Measurements from ENCODE around the gene HYLS1. TPM values are rescaled to one million over a fixed set of nuclear protein-coding genes. Genes with fewer than 3 reads are reported as not detected.

HYLS1 gene
- total RNA-seq, 3 donors from 2014 or later = 4.6 to 7.5 (median 7.1) TPM

- DNase-seq = no peak
- Histone ChIP-seq H3K9me3 (no peaks in the 10 kb centered on the region), H3K4me3 (no peak overlapping the region), H3K4me1 (ENCODE audit: low read depth) (no peaks in the 10 kb centered on the region), H3K36me3 (ENCODE audit: low read depth) (no peaks in the 10 kb centered on the region)
- TF ChIP-seq CTCF (IDR thresholded peaks at IDR 0.05) = no peak
- intact Hi-C loops (cut with DNase I, micrococcal nuclease) = no loop called here
- ATAC-seq = no peak
Observed at GRCh38 chr11:125869521-125869920, 17.9 kb upstream of the HYLS1 start.

- intact Hi-C loops (cut with DNase I, micrococcal nuclease) = loop anchor here in 1 of 2 donors (5.0 kb wide), 1 partner anchor 349 kb away; no protein-coding TSS in a partner anchor
- H3K36me3 ChIP-seq (ENCODE audit: low read depth) = no peaks in the 10 kb centered on the region
- H3K9me3 ChIP-seq = no peaks in the 10 kb centered on the region
- no peak overlapping the region for H3K4me3 ChIP-seq
- DNase-seq (no peak), ATAC-seq (no peak)
- no peak for TF ChIP-seq CTCF (IDR thresholded peaks at IDR 0.05)
- no peaks in the 10 kb centered on the region for H3K4me1 ChIP-seq (ENCODE audit: low read depth)
Observed at GRCh38 chr11:125871391-125872137, 15.9 kb upstream of the HYLS1 start.

- no peak for ATAC-seq
- no peak for DNase-seq
- intact Hi-C loops (cut with DNase I, micrococcal nuclease) = loop anchor here in 1 of 2 donors (5.0 kb wide), 1 partner anchor 350 kb away; no protein-coding TSS in a partner anchor
- TF ChIP-seq CTCF (IDR thresholded peaks at IDR 0.05) = no peak
- no peaks in the 10 kb centered on the region for H3K4me1 ChIP-seq (ENCODE audit: low read depth)
- no peaks in the 10 kb centered on the region for H3K36me3 ChIP-seq (ENCODE audit: low read depth)
- no peak overlapping the region for H3K4me3 ChIP-seq
- no peaks in the 10 kb centered on the region for H3K9me3 ChIP-seq
Observed at GRCh38 chr11:125872138-125872491, 15.4 kb upstream of the HYLS1 start.

- H3K9me3 ChIP-seq = no peaks in the 10 kb centered on the region
- no peaks in the 10 kb centered on the region for H3K36me3 ChIP-seq (ENCODE audit: low read depth)
- ATAC-seq (no peak), DNase-seq (no peak)
- no peak for TF ChIP-seq CTCF (IDR thresholded peaks at IDR 0.05)
- H3K4me3 ChIP-seq = no peak overlapping the region
- H3K4me1 ChIP-seq (ENCODE audit: low read depth) = no peaks in the 10 kb centered on the region
- intact Hi-C loops (cut with DNase I, micrococcal nuclease) = loop anchor here in 1 of 2 donors (5.0 kb wide), 1 partner anchor 352 kb away; no protein-coding TSS in a partner anchor
Observed at GRCh38 chr11:125873881-125874555, 13.4 kb upstream of the HYLS1 start.

GRCh38 chr11:125874556-125875124 lies 12.8 kb upstream of the HYLS1 start:
- DNase-seq (peak in 1 of 3 donors; percentile 83), ATAC-seq (peak; percentile 78)
- Histone ChIP-seq H3K36me3 (ENCODE audit: low read depth) (no peaks in the 10 kb centered on the region), H3K9me3 (no peaks in the 10 kb centered on the region), H3K4me3 (no peak overlapping the region), H3K4me1 (ENCODE audit: low read depth) (no peaks in the 10 kb centered on the region)
- peak; percentile 42 for TF ChIP-seq CTCF (IDR thresholded peaks at IDR 0.05)
- intact Hi-C loops (cut with DNase I, micrococcal nuclease) = loop anchor here in 1 of 2 donors (5.0 kb wide), 1 partner anchor 352 kb away; no protein-coding TSS in a partner anchor

Measured in mucosa of descending colon (tissue), 3 donors.